ENCODE data around the gene DTD1. TPM values are rescaled to one million over a fixed set of nuclear protein-coding genes. Genes with fewer than 3 reads are reported as not detected.

DTD1 gene
- total and polyA plus RNA-seq, 2 of the 13 experiments (the other 11 are each of a cell fraction or from before 2014, with no cell fraction given), result 41.2 to 79.3 TPM

DNA sequence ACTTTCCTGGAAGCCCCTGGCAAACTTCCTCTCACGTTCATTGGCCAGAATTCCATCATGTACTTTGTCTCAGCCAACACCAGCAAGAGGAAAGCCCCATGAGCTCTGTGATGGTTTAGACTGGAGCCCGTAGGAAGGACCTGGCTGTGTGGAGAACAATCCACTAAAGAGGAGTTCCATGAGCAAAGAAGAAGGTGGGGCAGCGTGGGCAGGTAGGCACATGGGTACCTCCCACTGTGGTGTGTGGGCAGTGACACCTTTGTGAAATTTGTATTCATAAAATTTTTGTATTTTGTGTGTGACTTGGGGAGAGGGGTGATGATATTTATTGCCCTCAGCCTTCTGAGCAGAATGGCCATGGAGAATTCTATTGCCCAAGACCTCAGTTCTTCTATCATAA lies 136.2 kb downstream of the DTD1 start:
- 0 out of 2 replicates have a peak, but pooled peaks have one; percentile 77 for TF ChIP-seq ZNF7 (CRISPR knock-in tag; IDR thresholded peaks at IDR 0.05)
- TF ChIP-seq BCLAF1 (IDR thresholded peaks at IDR 0.05), result no peak
- ChIA-PET POLR2A (no interaction called here), CTCF (ENCODE audit: low intra/inter-chr PET ratio, low total read pairs) (no interaction called here)
- no peaks in the 10 kb centered on the region for H4K20me1 ChIP-seq (ENCODE audit: insufficient read depth, low read length)
- no peak overlapping the region for H3K9ac ChIP-seq (ENCODE audit: insufficient read depth, low read depth, low read length)
- no peak for FAIRE-seq
- no peak for ATAC-seq
- H3K27ac ChIP-seq (ENCODE audit: extremely low read length, insufficient read depth, low read length), result no peak overlapping the region
- H3K9me3 ChIP-seq (ENCODE audit: low read length), result peaks cover 9% of the 10 kb centered on the region
- peaks cover 22% of the 10 kb centered on the region for H3K4me1 ChIP-seq (ENCODE audit: insufficient read depth, low read length)
- no peak overlapping the region for H3K4me2 ChIP-seq (ENCODE audit: low read depth, low read length)
- H3K36me3 ChIP-seq (replicated peaks in 1 of 2; ENCODE audit: control insufficient read depth in 1 of 2, insufficient read depth in 2 of 2, low read length in 2 of 2), result no peaks in the 10 kb centered on the region
- no peak overlapping the region for H2AFZ ChIP-seq (ENCODE audit: low read length)
- no peak for DNase-seq (ENCODE audit: low spot score)
- no TSS peak for BruUV-seq (replicated peaks)
- H3K79me2 ChIP-seq (ENCODE audit: insufficient read depth, low read length), result no peaks in the 10 kb centered on the region
- H3K4me3 ChIP-seq (replicated peaks in 1 of 3; ENCODE audit: insufficient read depth in 1 of 3, low read depth in 2 of 3, low read length in 3 of 3), result no peak overlapping the region
- in situ Hi-C loops (cut with HindIII; ENCODE audit: extremely low pct_ligation_motif_present, low pct_unique_long_range_greater_than_20kb) (no loop called here), intact Hi-C loops (cut with micrococcal nuclease; ENCODE audit: unreplicated experiment) (no loop called here)
- 93% methylated on average over 3 of the region's 3 CpGs for WGBS (ENCODE audit: low lambda C conversion rate)
- no peaks in the 10 kb centered on the region for H3K27me3 ChIP-seq (ENCODE audit: control insufficient read depth in 1 of 2, insufficient read depth in 2 of 2, low read length in 2 of 2)

DNA sequence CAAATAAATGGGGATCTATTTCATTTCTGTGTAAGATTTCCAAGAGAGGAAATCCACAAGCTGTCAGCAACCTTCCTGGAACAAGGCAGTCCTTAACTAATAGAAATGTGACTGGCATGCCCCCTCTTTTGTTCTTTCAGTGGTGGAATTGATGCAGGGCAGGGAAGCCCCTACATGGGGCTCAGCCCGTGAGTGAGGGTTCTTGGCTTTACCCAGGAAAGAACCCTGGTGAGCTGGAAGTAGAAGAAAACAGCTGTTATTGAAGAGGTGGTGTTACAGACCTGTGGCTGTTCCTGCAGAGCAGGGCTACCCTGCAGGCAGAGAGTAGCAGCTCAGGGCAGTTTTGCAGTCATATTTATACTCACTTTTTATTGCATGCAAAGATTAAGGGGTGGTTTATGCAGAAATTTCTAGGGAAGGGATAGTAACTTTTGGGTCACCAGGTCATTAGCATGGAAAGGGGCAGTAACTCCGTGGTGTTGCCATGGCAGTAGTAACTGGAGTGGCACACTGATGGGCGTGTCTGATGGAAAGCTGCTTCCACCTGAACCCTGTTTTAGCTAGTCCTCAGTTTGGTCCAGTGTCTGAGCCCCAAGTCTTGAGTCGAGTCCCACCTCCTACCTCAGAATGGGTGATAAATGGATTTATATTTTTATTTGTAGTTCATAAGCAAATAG lies 137.1 kb downstream of the DTD1 start:
- Histone ChIP-seq H3K36me3 (replicated peaks in 1 of 2; ENCODE audit: control insufficient read depth in 1 of 2, insufficient read depth in 2 of 2, low read length in 2 of 2) (no peaks in the 10 kb centered on the region), H3K9me3 (ENCODE audit: low read length) (peaks cover 9% of the 10 kb centered on the region), H3K9ac (ENCODE audit: insufficient read depth, low read depth, low read length) (no peak overlapping the region), H3K4me3 (replicated peaks in 1 of 3; ENCODE audit: insufficient read depth in 1 of 3, low read depth in 2 of 3, low read length in 3 of 3) (no peak overlapping the region), H3K4me2 (ENCODE audit: low read depth, low read length) (no peak overlapping the region), H3K27me3 (ENCODE audit: control insufficient read depth in 1 of 2, insufficient read depth in 2 of 2, low read length in 2 of 2) (no peaks in the 10 kb centered on the region), H3K79me2 (ENCODE audit: insufficient read depth, low read length) (no peaks in the 10 kb centered on the region), H2AFZ (ENCODE audit: low read length) (no peak overlapping the region), H4K20me1 (ENCODE audit: insufficient read depth, low read length) (no peaks in the 10 kb centered on the region), H3K4me1 (ENCODE audit: insufficient read depth, low read length) (peaks cover 22% of the 10 kb centered on the region), H3K27ac (ENCODE audit: extremely low read length, insufficient read depth, low read length) (no peak overlapping the region)
- CTCF ChIA-PET (ENCODE audit: low intra/inter-chr PET ratio, low total read pairs), result no interaction called here
- 67% methylated on average over 4 of the region's 4 CpGs for WGBS (ENCODE audit: low lambda C conversion rate)
- intact Hi-C loops (cut with micrococcal nuclease; ENCODE audit: unreplicated experiment) (no loop called here), in situ Hi-C loops (cut with HindIII; ENCODE audit: extremely low pct_ligation_motif_present, low pct_unique_long_range_greater_than_20kb) (no loop called here)
- BruUV-seq (replicated peaks), result no TSS peak
- no peak for DNase-seq (ENCODE audit: low spot score)
- ATAC-seq, result no peak
- no peak for FAIRE-seq
- POLR2A ChIA-PET, result no interaction called here
- TF ChIP-seq ZNF30 (CRISPR knock-in tag; IDR thresholded peaks at IDR 0.05) (no peak), NPAS2 (CRISPR knock-in tag; IDR thresholded peaks at IDR 0.05; ENCODE audit: borderline replicate concordance) (no peak), HMG20A (CRISPR knock-in tag; IDR thresholded peaks at IDR 0.05; ENCODE audit: borderline replicate concordance) (no peak), THAP7 (CRISPR knock-in tag; IDR thresholded peaks at IDR 0.05) (no peak), ZNF543 (CRISPR knock-in tag; IDR thresholded peaks at IDR 0.05) (no peak), PRDM10 (CRISPR knock-in tag; IDR thresholded peaks at IDR 0.05; ENCODE audit: low read depth) (no peak)
- TF ChIP-seq, protein P1, sequence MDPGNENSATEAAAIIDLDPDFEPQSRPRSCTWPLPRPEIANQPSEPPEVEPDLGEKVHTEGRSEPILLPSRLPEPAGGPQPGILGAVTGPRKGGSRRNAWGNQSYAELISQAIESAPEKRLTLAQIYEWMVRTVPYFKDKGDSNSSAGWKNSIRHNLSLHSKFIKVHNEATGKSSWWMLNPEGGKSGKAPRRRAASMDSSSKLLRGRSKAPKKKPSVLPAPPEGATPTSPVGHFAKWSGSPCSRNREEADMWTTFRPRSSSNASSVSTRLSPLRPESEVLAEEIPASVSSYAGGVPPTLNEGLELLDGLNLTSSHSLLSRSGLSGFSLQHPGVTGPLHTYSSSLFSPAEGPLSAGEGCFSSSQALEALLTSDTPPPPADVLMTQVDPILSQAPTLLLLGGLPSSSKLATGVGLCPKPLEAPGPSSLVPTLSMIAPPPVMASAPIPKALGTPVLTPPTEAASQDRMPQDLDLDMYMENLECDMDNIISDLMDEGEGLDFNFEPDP (CRISPR knock-in tag; conservative IDR thresholded peaks at IDR 0.05), result no peak
